ENCODE measurements around the gene AJM1. TPM values are rescaled to one million over a fixed set of nuclear protein-coding genes. Genes with fewer than 3 reads are reported as not detected.
"Not testable (repeated sequence)": the region's sequence is repeated elsewhere in the genome, so short reads cannot be mapped to it uniquely, and the experiment has no call there.

AJM1 gene
- total RNA-seq, 1 donor from 2014 or later, result not detected

- H3K79me2 ChIP-seq (ENCODE audit: low read depth), result peaks cover 5% of the 10 kb centered on the region
- Mint-ChIP-seq H3K4me1 (no peaks in the 10 kb centered on the region), H3K36me3 (no peaks in the 10 kb centered on the region), H3K4me3 (peak overlapping the region; percentile 72), H3K27me3 (ENCODE audit: insufficient read depth, low read depth) (peaks cover 4% of the 10 kb centered on the region), H3K27ac (no peak overlapping the region), H3K9me3 (no peaks in the 10 kb centered on the region)
- no peak overlapping the region for H3K27ac ChIP-seq
- H3K4me1 ChIP-seq, result peaks cover 3% of the 10 kb centered on the region
- DNase-seq (ENCODE audit: low spot score), result no peak
- no peaks in the 10 kb centered on the region for H3K27me3 ChIP-seq
- H3K9ac ChIP-seq, result no peak overlapping the region
- TF ChIP-seq CTCF (IDR thresholded peaks at IDR 0.05), result no peak
- no peak for TF ChIP-seq EZH2phosphoT487 (IDR thresholded peaks at IDR 0.05)
- TF ChIP-seq EZH2 (IDR thresholded peaks at IDR 0.05), result no peak
- H3K4me2 ChIP-seq, result no peak overlapping the region
- no peak overlapping the region for H3K4me3 ChIP-seq
- peaks cover 6% of the 10 kb centered on the region for H3F3A ChIP-seq (ENCODE audit: low read depth)
- H4K20me1 ChIP-seq (ENCODE audit: low read depth), result no peaks in the 10 kb centered on the region
- H3K36me3 ChIP-seq, result no peaks in the 10 kb centered on the region
- H2AFZ ChIP-seq (replicated peaks), result no peak overlapping the region
- H3K9me3 ChIP-seq (ENCODE audit: low read depth), result no peaks in the 10 kb centered on the region
These were observed 38.4 kb downstream of the AJM1 start for GRCh38 chr9:136880651-136881050.

DNA sequence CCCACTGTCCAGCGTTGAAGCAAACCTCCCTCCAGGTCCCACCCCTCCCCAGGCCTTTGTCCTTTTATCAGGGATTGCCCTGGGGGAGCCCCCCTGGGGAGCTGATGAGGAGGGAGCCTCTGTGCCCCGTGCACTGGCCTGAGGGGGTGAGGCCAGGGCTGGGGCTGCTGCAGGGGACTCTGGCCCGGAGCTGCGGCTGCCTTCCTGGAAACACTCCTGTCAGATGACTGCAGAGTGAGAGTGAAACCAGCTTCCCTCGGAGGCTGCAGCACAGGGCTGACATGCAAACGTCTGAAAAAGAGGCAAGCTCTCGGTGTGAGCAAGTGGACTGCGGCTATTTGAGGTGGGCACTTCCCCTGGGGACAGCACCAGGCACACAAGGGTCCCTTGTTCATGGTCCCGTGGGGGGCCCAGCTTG, 39.4 kb downstream of the AJM1 start:
- Histone ChIP-seq H3K4me3 (no peak overlapping the region), H3K4me2 (peak overlapping the region; percentile 27), H3K27ac (no peak overlapping the region), H3K9ac (no peak overlapping the region), H3K36me3 (no peaks in the 10 kb centered on the region), H3K9me3 (ENCODE audit: low read depth) (no peaks in the 10 kb centered on the region), H3F3A (ENCODE audit: low read depth) (peaks cover 6% of the 10 kb centered on the region), H3K79me2 (ENCODE audit: low read depth) (peaks cover 6% of the 10 kb centered on the region), H3K4me1 (peaks cover 5% of the 10 kb centered on the region), H3K27me3 (no peaks in the 10 kb centered on the region), H2AFZ (replicated peaks) (no peak overlapping the region), H4K20me1 (ENCODE audit: low read depth) (peaks cover under 1% of the 10 kb centered on the region)
- peaks cover 2% of the 10 kb centered on the region for H3K27me3 Mint-ChIP-seq (ENCODE audit: insufficient read depth, low read depth)
- no peaks in the 10 kb centered on the region for H3K4me1 Mint-ChIP-seq
- TF ChIP-seq CTCF (IDR thresholded peaks at IDR 0.05), result no peak
- no peak for TF ChIP-seq EZH2phosphoT487 (IDR thresholded peaks at IDR 0.05)
- TF ChIP-seq EZH2 (IDR thresholded peaks at IDR 0.05), result no peak
- no peak overlapping the region for H3K27ac Mint-ChIP-seq
- no peak overlapping the region for H3K4me3 Mint-ChIP-seq
- DNase-seq (ENCODE audit: low spot score), result peak; percentile 29
- no peaks in the 10 kb centered on the region for H3K9me3 Mint-ChIP-seq
- H3K36me3 Mint-ChIP-seq, result no peaks in the 10 kb centered on the region

- no peak overlapping the region for H3K27ac Mint-ChIP-seq
- no peaks in the 10 kb centered on the region for H3K36me3 Mint-ChIP-seq
- H3K4me1 Mint-ChIP-seq, result peaks cover 4% of the 10 kb centered on the region
These were observed 40.0 kb downstream of the AJM1 start for GRCh38 chr9:136882109-136882946.

GRCh38 chr9:136882947-136883283, 40.6 kb downstream of the AJM1 start:
- H3K4me3 ChIP-seq; H3F3A ChIP-seq (ENCODE audit: low read depth); H2AFZ ChIP-seq (replicated peaks); H3K9ac ChIP-seq; H3K4me3 Mint-ChIP-seq; H3K4me2 ChIP-seq; H3K27ac Mint-ChIP-seq; DNase-seq (ENCODE audit: low spot score); H3K4me1 Mint-ChIP-seq; H3K9me3 ChIP-seq (ENCODE audit: low read depth); H3K27me3 Mint-ChIP-seq (ENCODE audit: insufficient read depth, low read depth); H3K36me3 ChIP-seq; H3K27ac ChIP-seq; H3K36me3 Mint-ChIP-seq; H3K27me3 ChIP-seq; H3K9me3 Mint-ChIP-seq: not testable (repeated sequence)
- Histone ChIP-seq H3K4me1 (peaks cover 11% of the 10 kb centered on the region), H3K79me2 (ENCODE audit: low read depth) (peaks cover 19% of the 10 kb centered on the region), H4K20me1 (ENCODE audit: low read depth) (peaks cover 12% of the 10 kb centered on the region)

More at GRCh38 chr9:136882109-136882946, 40.0 kb downstream of the AJM1 start:
- no peaks in the 10 kb centered on the region for H3K27me3 ChIP-seq
- DNase-seq (ENCODE audit: low spot score), result no peak
- H3K27ac ChIP-seq, result no peak overlapping the region
- peaks cover 6% of the 10 kb centered on the region for H3F3A ChIP-seq (ENCODE audit: low read depth)
- Mint-ChIP-seq H3K4me3 (no peak overlapping the region), H3K27me3 (ENCODE audit: insufficient read depth, low read depth) (peaks cover 2% of the 10 kb centered on the region), H3K9me3 (no peaks in the 10 kb centered on the region)
- peaks cover 13% of the 10 kb centered on the region for H3K79me2 ChIP-seq (ENCODE audit: low read depth)
- no peaks in the 10 kb centered on the region for H3K36me3 ChIP-seq
- no peak overlapping the region for H3K4me3 ChIP-seq
- H3K4me2 ChIP-seq, result no peak overlapping the region
- peaks cover 7% of the 10 kb centered on the region for H4K20me1 ChIP-seq (ENCODE audit: low read depth)
- H3K9ac ChIP-seq, result no peak overlapping the region
- TF ChIP-seq CTCF (IDR thresholded peaks at IDR 0.05), result no peak
- TF ChIP-seq EZH2 (IDR thresholded peaks at IDR 0.05), result no peak
- no peak for TF ChIP-seq EZH2phosphoT487 (IDR thresholded peaks at IDR 0.05)
- H2AFZ ChIP-seq (replicated peaks), result no peak overlapping the region
- no peaks in the 10 kb centered on the region for H3K9me3 ChIP-seq (ENCODE audit: low read depth)
- peaks cover 6% of the 10 kb centered on the region for H3K4me1 ChIP-seq

DNA sequence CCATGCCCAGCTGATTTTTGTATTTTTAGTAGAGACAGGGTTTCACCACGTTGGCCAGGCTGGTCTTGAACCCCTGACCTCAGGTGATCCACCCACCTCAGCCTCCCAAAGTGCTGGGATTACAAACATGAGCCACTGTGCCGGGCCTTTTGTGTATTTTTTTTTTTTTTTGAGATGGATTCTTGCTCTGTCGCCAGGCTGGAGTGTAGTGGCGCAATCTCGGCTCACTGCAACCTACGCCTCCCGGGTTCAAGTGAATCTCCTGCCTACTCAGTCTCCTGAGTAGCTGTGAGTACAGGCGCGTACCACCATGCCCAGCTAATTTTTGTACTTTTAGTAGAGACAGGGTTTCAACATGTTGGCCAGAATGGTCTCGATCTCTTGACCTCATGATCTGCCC, 41.4 kb downstream of the AJM1 start:
- Histone ChIP-seq H4K20me1 (ENCODE audit: low read depth) (peaks cover 20% of the 10 kb centered on the region), H3K79me2 (ENCODE audit: low read depth) (peaks cover 26% of the 10 kb centered on the region), H3K4me1 (peaks cover 11% of the 10 kb centered on the region)
- DNase-seq (ENCODE audit: low spot score); H3K4me3 ChIP-seq; H2AFZ ChIP-seq (replicated peaks); H3K27ac ChIP-seq; H3K9me3 ChIP-seq (ENCODE audit: low read depth); H3K27ac Mint-ChIP-seq; H3K36me3 ChIP-seq; H3K4me3 Mint-ChIP-seq; H3K4me1 Mint-ChIP-seq; H3F3A ChIP-seq (ENCODE audit: low read depth); H3K9me3 Mint-ChIP-seq; H3K9ac ChIP-seq; H3K27me3 ChIP-seq; H3K4me2 ChIP-seq; H3K36me3 Mint-ChIP-seq; H3K27me3 Mint-ChIP-seq (ENCODE audit: insufficient read depth, low read depth): not testable (repeated sequence)
